ENCODE data around the gene RFTN1. TPM values are rescaled to one million over a fixed set of nuclear protein-coding genes. Genes with fewer than 3 reads are reported as not detected.

RFTN1 gene
- total RNA-seq, 3 donors from 2014 or later (not counting 1 experiment from before 2014, with no cell fraction given) = 112 to 135 (median 115) TPM

DNA sequence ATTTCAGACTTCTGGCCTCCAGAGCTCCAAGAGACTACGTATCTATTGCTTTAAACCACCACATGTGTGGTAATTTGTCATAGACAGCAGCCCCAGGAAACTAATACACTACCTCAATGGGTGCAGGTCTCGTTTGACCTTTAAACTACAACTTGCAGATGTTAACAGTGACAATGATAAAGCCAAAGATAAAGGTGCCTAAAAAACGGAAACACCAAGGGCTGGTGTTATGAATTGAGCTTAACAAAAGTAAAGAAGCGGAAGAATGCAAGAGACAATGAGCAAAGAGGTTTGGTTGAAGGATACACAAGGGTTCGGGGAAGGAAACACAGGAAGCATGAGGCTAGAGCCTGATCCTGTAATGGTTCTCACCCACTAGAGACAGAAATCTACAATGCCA is 50.8 kb downstream of the RFTN1 start:
- TF ChIP-seq, protein P1, sequence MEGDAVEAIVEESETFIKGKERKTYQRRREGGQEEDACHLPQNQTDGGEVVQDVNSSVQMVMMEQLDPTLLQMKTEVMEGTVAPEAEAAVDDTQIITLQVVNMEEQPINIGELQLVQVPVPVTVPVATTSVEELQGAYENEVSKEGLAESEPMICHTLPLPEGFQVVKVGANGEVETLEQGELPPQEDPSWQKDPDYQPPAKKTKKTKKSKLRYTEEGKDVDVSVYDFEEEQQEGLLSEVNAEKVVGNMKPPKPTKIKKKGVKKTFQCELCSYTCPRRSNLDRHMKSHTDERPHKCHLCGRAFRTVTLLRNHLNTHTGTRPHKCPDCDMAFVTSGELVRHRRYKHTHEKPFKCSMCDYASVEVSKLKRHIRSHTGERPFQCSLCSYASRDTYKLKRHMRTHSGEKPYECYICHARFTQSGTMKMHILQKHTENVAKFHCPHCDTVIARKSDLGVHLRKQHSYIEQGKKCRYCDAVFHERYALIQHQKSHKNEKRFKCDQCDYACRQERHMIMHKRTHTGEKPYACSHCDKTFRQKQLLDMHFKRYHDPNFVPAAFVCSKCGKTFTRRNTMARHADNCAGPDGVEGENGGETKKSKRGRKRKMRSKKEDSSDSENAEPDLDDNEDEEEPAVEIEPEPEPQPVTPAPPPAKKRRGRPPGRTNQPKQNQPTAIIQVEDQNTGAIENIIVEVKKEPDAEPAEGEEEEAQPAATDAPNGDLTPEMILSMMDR (IDR thresholded peaks at IDR 0.05) = no peak
- Mint-ChIP-seq H3K27me3 (ENCODE audit: low read depth in 2 of 2) (no peaks in the 10 kb centered on the region), H3K4me3 (peak overlapping the region; percentile 56)

GRCh38 chr3:16461463-16462245 is 51.8 kb downstream of the RFTN1 start:
- no peak overlapping the region for H3K4me3 ChIP-seq (ENCODE audit: low read length)
- Mint-ChIP-seq H3K9me3 (no peaks in the 10 kb centered on the region), H3K27ac (peak overlapping the region; percentile 81 to 85), H3K4me1 (peaks cover 34 to 40% of the 10 kb centered on the region in 2 donors), H3K36me3 (no peaks in the 10 kb centered on the region), H3K27me3 (ENCODE audit: low read depth in 2 of 2) (no peaks in the 10 kb centered on the region), H3K4me3 (peak overlapping the region; percentile 56)
- no peaks in the 10 kb centered on the region for H3K9me3 ChIP-seq (ENCODE audit: control insufficient read depth, insufficient read depth, low read length)
- peaks cover 15% of the 10 kb centered on the region for H3K4me1 ChIP-seq (ENCODE audit: control insufficient read depth, insufficient read depth, low read length)
- 98% methylated on average over 3 of the region's 3 CpGs for WGBS (ENCODE audit: insufficient coverage)
- H3K27ac ChIP-seq (ENCODE audit: low read length) = peak overlapping the region; percentile 59
- no peak for ATAC-seq
- TF ChIP-seq, protein P1 (IDR thresholded peaks at IDR 0.05) = no peak
- intact Hi-C loops (cut with micrococcal nuclease) = loop anchor here (2.0 to 5.0 kb wide), 2 partner anchors 15 to 36 kb away; no protein-coding TSS in a partner anchor
- DNase-seq = no peak
- H3K36me3 ChIP-seq (ENCODE audit: control insufficient read depth, insufficient read depth, low read length) = peaks cover 6% of the 10 kb centered on the region
- H3K27me3 ChIP-seq (ENCODE audit: control insufficient read depth, insufficient read depth, low read length) = no peaks in the 10 kb centered on the region

More for the DNA sequence above, 50.8 kb downstream of the RFTN1 start:
- Mint-ChIP-seq H3K4me1 (peaks cover 44 to 50% of the 10 kb centered on the region in 2 donors), H3K36me3 (no peaks in the 10 kb centered on the region), H3K9me3 (no peaks in the 10 kb centered on the region), H3K27ac (peak overlapping the region; percentile 81 to 85)
- WGBS (ENCODE audit: insufficient coverage) = 30% methylated on average over 5 of the region's 5 CpGs
- Histone ChIP-seq H3K4me1 (ENCODE audit: control insufficient read depth, insufficient read depth, low read length) (peaks cover 23% of the 10 kb centered on the region), H3K27me3 (ENCODE audit: control insufficient read depth, insufficient read depth, low read length) (no peaks in the 10 kb centered on the region), H3K9me3 (ENCODE audit: control insufficient read depth, insufficient read depth, low read length) (no peaks in the 10 kb centered on the region), H3K36me3 (ENCODE audit: control insufficient read depth, insufficient read depth, low read length) (peaks cover 6% of the 10 kb centered on the region), H3K4me3 (ENCODE audit: low read length) (no peak overlapping the region), H3K27ac (ENCODE audit: low read length) (peak overlapping the region; percentile 59)
- intact Hi-C loops (cut with micrococcal nuclease) = loop anchor here (2.0 to 5.0 kb wide), 2 partner anchors 14 to 35 kb away; no protein-coding TSS in a partner anchor
- DNase-seq (peak in 1 of 2 donors; percentile 49), ATAC-seq (peak; percentile 63 to 78 (median 77))

DNA sequence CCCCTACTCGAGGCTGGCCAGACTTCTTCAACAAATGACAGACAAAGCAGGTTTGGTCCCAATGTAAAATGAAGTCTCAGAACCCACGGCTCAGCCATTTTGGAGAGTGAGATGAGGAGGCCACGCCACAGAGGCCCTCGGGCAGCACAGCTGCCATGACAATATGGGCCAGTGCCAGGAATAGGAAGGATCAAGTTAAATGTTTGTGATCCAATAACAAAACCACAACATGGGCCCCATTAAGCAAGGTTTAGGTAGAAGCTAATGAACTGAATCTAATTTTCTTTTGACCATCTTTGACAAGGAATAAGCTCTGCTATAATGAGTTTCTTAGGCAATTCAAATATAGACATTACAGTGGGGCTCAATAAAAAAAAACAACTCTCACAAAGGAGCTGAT is 52.6 kb downstream of the RFTN1 start:
- Histone ChIP-seq H3K4me3 (ENCODE audit: low read length) (no peak overlapping the region), H3K36me3 (ENCODE audit: control insufficient read depth, insufficient read depth, low read length) (peaks cover 4% of the 10 kb centered on the region), H3K9me3 (ENCODE audit: control insufficient read depth, insufficient read depth, low read length) (no peaks in the 10 kb centered on the region), H3K27ac (ENCODE audit: low read length) (no peak overlapping the region), H3K4me1 (ENCODE audit: control insufficient read depth, insufficient read depth, low read length) (peaks cover 15% of the 10 kb centered on the region), H3K27me3 (ENCODE audit: control insufficient read depth, insufficient read depth, low read length) (no peaks in the 10 kb centered on the region)
- intact Hi-C loops (cut with micrococcal nuclease) = loop anchor here (5.0 kb wide), 1 partner anchor 36 kb away; no protein-coding TSS in a partner anchor
- Mint-ChIP-seq H3K4me3 (no peak overlapping the region), H3K9me3 (no peaks in the 10 kb centered on the region), H3K27ac (peak overlapping the region; percentile 44 to 81), H3K36me3 (no peaks in the 10 kb centered on the region), H3K4me1 (peaks cover 32 to 37% of the 10 kb centered on the region in 2 donors), H3K27me3 (ENCODE audit: low read depth in 2 of 2) (no peaks in the 10 kb centered on the region)
- WGBS (ENCODE audit: insufficient coverage) = 85% methylated on average over 4 of the region's 4 CpGs
- ATAC-seq = no peak
- TF ChIP-seq, protein P1 (IDR thresholded peaks at IDR 0.05) = no peak
- DNase-seq = no peak
